GM18519 (cell line): ENCODE data around the gene DEXI.
"Not testable (repeated sequence)": the region's sequence is repeated elsewhere in the genome, so short reads cannot be mapped to it uniquely, and the experiment has no call there.

Source experiments
- ATAC-seq: cut with Tn5 transposase; IDR thresholded peaks from one replicate; pipeline ENCODE4 v1.9.1; 2021; ENCODE audit warnings: mild to moderate bottlenecking, moderate library complexity; ENCODE audit not compliant: unreplicated experiment, low FRiP score

The DEXI gene

GRCh38 chr16:10944249-10945064, 2.2 kb upstream of the DEXI start, which contains the start of gene CLEC16A:
Gene CLEC16A (plus strand): TSS chr16:10944564. CDS start chr16:10944718, 154 bp downstream.
- peak; percentile 52 for ATAC-seq

- ATAC-seq: no peak
Measured at GRCh38 chr16:10943064-10943353, 741 bp upstream of the DEXI start.

- not testable (repeated sequence) for ATAC-seq
Measured at GRCh38 chr16:10941935-10942351, 325 bp downstream of the DEXI start.

GRCh38 chr16:10941127-10941933, 938 bp downstream of the DEXI start:
- ATAC-seq: no peak

GRCh38 chr16:10940501-10941079, 1.7 kb downstream of the DEXI start:
- no peak for ATAC-seq

- no peak for ATAC-seq
Measured at GRCh38 chr16:10939649-10940234, 2.5 kb downstream of the DEXI start.

- no peak for ATAC-seq
Measured at GRCh38 chr16:10938796-10939648, 3.2 kb downstream of the DEXI start.

GRCh38 chr16:10938321-10938720, 3.9 kb downstream of the DEXI start:
- no peak for ATAC-seq

GRCh38 chr16:10937068-10937859, 5.0 kb downstream of the DEXI start:
- ATAC-seq: no peak

- no peak for ATAC-seq
Measured at GRCh38 chr16:10936272-10936984, 5.8 kb downstream of the DEXI start.

- no peak for ATAC-seq
Measured at GRCh38 chr16:10935226-10935915, 6.9 kb downstream of the DEXI start.

GRCh38 chr16:10934325-10935107, 7.8 kb downstream of the DEXI start:
- no peak for ATAC-seq

GRCh38 chr16:10933865-10934264, 8.4 kb downstream of the DEXI start:
- ATAC-seq: no peak

GRCh38 chr16:10932959-10933710, 9.1 kb downstream of the DEXI start:
- ATAC-seq: no peak

GRCh38 chr16:10931977-10932632, 10.2 kb downstream of the DEXI start:
- no peak for ATAC-seq

GRCh38 chr16:10931134-10931533, 11.1 kb downstream of the DEXI start:
- no peak for ATAC-seq
